Stimulated activated CD8-positive, alpha-beta memory T cell treated with anti-CD3 and anti-CD28 coated beads, Interleukin-15, amount 100 ng/mL, for 4 hours (primary cell): Measurements from ENCODE around the gene GNPNAT1.
"Not testable (repeated sequence)": the region's sequence is repeated elsewhere in the genome, so short reads cannot be mapped to it uniquely, and the experiment has no call there.

ENCODE experiments used
- DNase-seq, 2 donors: peaks; one replicate each; pipeline ENCODE4 v3.0.0-alpha.2; 2020; ENCODE audit warnings: low read depth in 2 of 2

Gene GNPNAT1

DNA sequence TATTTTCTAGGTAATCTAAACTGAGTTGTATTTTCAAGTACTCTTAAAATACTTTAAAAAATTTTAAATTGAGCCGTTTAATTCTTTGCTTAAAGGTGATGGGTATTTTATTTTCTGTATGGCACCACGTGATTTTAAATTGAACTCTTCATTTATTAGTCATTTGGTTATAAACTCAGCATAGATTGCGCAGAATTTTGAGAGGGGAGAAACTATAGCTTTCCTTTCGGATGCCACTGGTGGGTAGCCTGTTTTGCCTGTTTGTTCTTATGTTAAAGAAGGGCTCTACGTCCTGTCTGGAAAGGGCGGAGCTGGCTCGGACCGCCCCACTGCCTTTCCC, 61.9 kb downstream of the GNPNAT1 start:
- no peak for DNase-seq

DNA sequence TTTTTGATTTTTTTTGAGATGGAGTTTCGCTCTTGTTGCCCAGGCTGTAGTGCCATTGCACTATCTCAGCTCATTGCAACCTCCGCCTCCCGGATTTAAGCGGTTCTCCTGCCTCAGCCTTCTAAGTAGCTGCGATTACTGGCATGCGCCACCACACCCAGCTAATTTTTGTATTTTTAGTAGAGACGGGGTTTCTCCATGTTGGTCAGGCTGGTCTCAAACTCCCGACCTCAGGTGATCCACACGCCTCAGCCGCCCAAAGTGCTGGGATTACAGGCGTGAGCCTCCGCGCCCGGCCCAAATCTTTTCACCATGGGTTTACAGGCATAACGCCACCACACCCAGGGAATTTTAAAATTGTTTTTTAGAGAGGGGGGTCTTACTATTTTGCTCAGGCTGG, 62.4 kb downstream of the GNPNAT1 start:
- not testable (repeated sequence) for DNase-seq

DNA sequence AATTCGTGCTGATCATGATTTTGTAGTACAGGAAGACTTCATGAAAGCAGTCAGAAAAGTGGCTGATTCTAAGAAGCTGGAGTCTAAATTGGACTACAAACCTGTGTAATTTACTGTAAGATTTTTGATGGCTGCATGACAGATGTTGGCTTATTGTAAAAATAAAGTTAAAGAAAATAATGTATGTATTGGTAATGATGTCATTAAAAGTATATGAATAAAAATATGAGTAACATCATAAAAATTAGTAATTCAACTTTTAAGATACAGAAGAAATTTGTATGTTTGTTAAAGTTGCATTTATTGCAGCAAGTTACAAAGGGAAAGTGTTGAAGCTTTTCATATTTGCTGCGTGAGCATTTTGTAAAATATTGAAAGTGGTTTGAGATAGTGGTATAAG, 63.9 kb downstream of the GNPNAT1 start:
- not testable (repeated sequence) for DNase-seq
